GM12878 (cell line): Measurements from ENCODE around the gene GPC6.

ENCODE experiments used
- BACH1 ChIP-seq: fragments of 450-650 bp; IDR thresholded peaks from 2 replicates; pipeline ENCODE4 v1.6.1; 2017; ENCODE audit warnings: mild to moderate bottlenecking, borderline replicate concordance
- CTCF ChIP-seq, 3 experiments: IDR thresholded peaks in 2 of 3; conservative IDR thresholded peaks in 1 of 3; 2 replicates each; pipeline ENCODE4 v1.5.1; 2011; ENCODE audit warnings: low read depth in 3 of 3, low read length in 3 of 3, mild to moderate bottlenecking in 3 of 3, control low read depth in 2 of 3, moderate library complexity in 2 of 3, inconsistent platforms in 1 of 3, mixed read lengths in 1 of 3; ENCODE audit not compliant: control insufficient read depth in 2 of 3, insufficient read depth in 1 of 3; ENCODE audit errors: extremely low read depth in 1 of 3
- EP300 ChIP-seq, 2 experiments: fragments of 150-350 bp in 1 of 2; IDR thresholded peaks; 2 replicates each; pipeline ENCODE4 v1.6.1; 2011 to 2012; ENCODE audit warnings: low read depth in 2 of 2, low read length in 2 of 2, borderline replicate concordance in 1 of 2, improper control_type of control experiment in 1 of 2, inconsistent platforms in 1 of 2; ENCODE audit not compliant: control insufficient read depth in 1 of 2
- ETV6 ChIP-seq, 2 experiments: fragments of 450-650 bp in 1 of 2; IDR thresholded peaks in 1 of 2; conservative IDR thresholded peaks in 1 of 2; 2 replicates each; pipeline ENCODE4 v1.6.1; 2014; ENCODE audit warnings: antibody characterized with exemption in 1 of 2, borderline replicate concordance in 1 of 2, low read depth in 1 of 2, mild to moderate bottlenecking in 1 of 2, moderate library complexity in 1 of 2
- GABPA ChIP-seq: IDR thresholded peaks from 2 replicates; pipeline ENCODE4 v1.6.1; 2014; ENCODE audit warnings: antibody characterized with exemption, low read depth, mild to moderate bottlenecking, inconsistent platforms
- MXI1 ChIP-seq: fragments of 150-350 bp; IDR thresholded peaks from 2 replicates; pipeline ENCODE4 v1.6.1; 2011; ENCODE audit warnings: low read depth, mild to moderate bottlenecking, inconsistent platforms, low read length, improper control_type of control experiment
- PAX8 ChIP-seq: fragments of 450-650 bp; IDR thresholded peaks from 2 replicates; pipeline ENCODE4 v1.6.1; 2017; ENCODE audit warnings: mild to moderate bottlenecking, moderate library complexity
- POLR2A ChIP-seq: IDR thresholded peaks from 2 replicates; pipeline ENCODE4 v1.6.1; 2011; ENCODE audit warnings: low read depth, mild to moderate bottlenecking, low read length
- TCF7 ChIP-seq: IDR thresholded peaks from 2 replicates; pipeline ENCODE4 v1.6.1; 2014; ENCODE audit warnings: antibody characterized with exemption, borderline replicate concordance

GRCh38 chr13:93775027-93775426 lies 548.4 kb downstream of the GPC6 start:
- TF ChIP-seq PAX8 (no peak), CTCF (IDR thresholded peaks at IDR 0.05 in 2 of 3, conservative IDR thresholded peaks at IDR 0.05 in 1 of 3; ENCODE audit: control insufficient read depth in 2 of 3, extremely low read depth in 1 of 3, insufficient read depth in 1 of 3, low read depth in 3 of 3, low read length in 3 of 3) (no peak), TCF7 (no peak), ETV6 (conservative IDR thresholded peaks at IDR 0.05 in 1 of 2, IDR thresholded peaks at IDR 0.05 in 1 of 2; ENCODE audit: borderline replicate concordance in 1 of 2, low read depth in 1 of 2) (no peak), POLR2A (no peak), EP300 (IDR thresholded peaks at IDR 0.05; ENCODE audit: borderline replicate concordance in 1 of 2, control insufficient read depth in 1 of 2, low read depth in 2 of 2, low read length in 2 of 2) (no peak), GABPA (no peak), BACH1 (no peak), MXI1 (no peak)
